OCI-LY7 (cell line): ENCODE data around the gene RPL6. TPM values are rescaled to one million over a fixed set of nuclear protein-coding genes. Genes with fewer than 3 reads are reported as not detected.
A peak's percentile ranks its signal among the peaks of the same experiment; 100 is the strongest.

Experiments
- BruUV-seq: library from RNA; stranded (reverse); fragments of 400-500 nt; replicated peaks from 2 replicates; lab custom pipeline; 2021; lab: Mats Ljungman, UMichigan
- CTCF ChIA-PET: fragments of 300-600 bp; sonication (Branson Sonifier 250); formaldehyde crosslinking; loops from one replicate; lab custom pipeline; 2022; ENCODE audit warnings: antibody characterized with exemption; ENCODE audit not compliant: unreplicated experiment; lab: Charles Lee
- POLR2A ChIA-PET: fragments of 300-600 bp; sonication (Branson Sonifier 250); formaldehyde crosslinking; loops from one replicate; lab custom pipeline; 2022; ENCODE audit warnings: antibody characterized with exemption; lab: Charles Lee
- DNase-seq: peaks from one replicate; pipeline ENCODE4 v3.0.0-alpha.2; 2015; ENCODE audit warnings: low spot score
- H2AFZ ChIP-seq: fragments of 200-600 bp; sonication (generic), shearing (Covaris generic); 2 replicates; pipeline ENCODE4 v1.6.1; 2014; ENCODE audit warnings: mild to moderate bottlenecking, antibody characterized with exemption, low read length, moderate library complexity
- H3K27ac ChIP-seq: fragments of 200-600 bp; sonication (generic); 2 replicates; pipeline ENCODE4 v1.5.1; 2014; ENCODE audit warnings: mixed run types, low read depth, mild to moderate bottlenecking, moderate library complexity, low read length, inconsistent platforms; ENCODE audit not compliant: poor library complexity, severe bottlenecking
- H3K36me3 ChIP-seq: fragments of 200-600 bp; sonication (generic); 2 replicates; pipeline ENCODE4 v1.6.1; 2014; ENCODE audit warnings: mild to moderate bottlenecking, antibody characterized with exemption, low read length, moderate library complexity, mixed read lengths; ENCODE audit not compliant: insufficient read depth
- H3K4me1 ChIP-seq: fragments of 200-600 bp; sonication (generic); 2 replicates; pipeline ENCODE4 v1.5.1; 2014; ENCODE audit warnings: mild to moderate bottlenecking, low read length; ENCODE audit not compliant: insufficient read depth, poor library complexity, severe bottlenecking
- H3K4me2 ChIP-seq: fragments of 200-600 bp; sonication (generic); 2 replicates; pipeline ENCODE4 v1.6.1; 2014; ENCODE audit warnings: mild to moderate bottlenecking, low read length
- H3K4me3 ChIP-seq: fragments of 200-600 bp; sonication (generic); 2 replicates; pipeline ENCODE4 v1.5.1; 2014; ENCODE audit warnings: mild to moderate bottlenecking, low read depth, low read length; ENCODE audit not compliant: poor library complexity, severe bottlenecking
- H3K79me2 ChIP-seq: fragments of 200-600 bp; sonication (generic); 2 replicates; pipeline ENCODE4 v1.6.1; 2016; ENCODE audit warnings: low read depth, mild to moderate bottlenecking, low read length, moderate library complexity, mixed read lengths; ENCODE audit not compliant: insufficient read depth
- H3K9me2 ChIP-seq: fragments of 200-600 bp; sonication (generic); 2 replicates; pipeline ENCODE4 v1.6.1; 2016; ENCODE audit warnings: mild to moderate bottlenecking, low read length, mixed read lengths; ENCODE audit not compliant: insufficient read depth
- H3K9me3 ChIP-seq: fragments of 200-600 bp; sonication (generic); 2 replicates; pipeline ENCODE4 v1.6.1; 2014; ENCODE audit warnings: mild to moderate bottlenecking, mixed run types, low read length, mixed read lengths
- H4K20me1 ChIP-seq: fragments of 200-600 bp; sonication (generic); 2 replicates; pipeline ENCODE4 v1.6.1; 2014; ENCODE audit warnings: mild to moderate bottlenecking, antibody characterized with exemption, low read length, moderate library complexity, mixed read lengths; ENCODE audit not compliant: insufficient read depth
- EZH2phosphoT487 ChIP-seq: fragments of 200-600 bp; sonication (generic); IDR thresholded peaks from 2 replicates; pipeline ENCODE4 v1.6.1; 2018; ENCODE audit warnings: low read depth, borderline replicate concordance, mild to moderate bottlenecking, mixed run types, antibody characterized with exemption, low read length, moderate library complexity, mixed read lengths
- intact Hi-C: fragments of 100-400 bp; cut with micrococcal nuclease; formaldehyde crosslinking; loops from one replicate; pipeline ENCODE4 v1.10.0; 2022; ENCODE audit not compliant: unreplicated experiment
- total RNA-seq, 2 experiments: library from RNA; depleted of rRNA in 1 of 2; stranded (reverse); fragments of >200 nt in 1 of 2; shearing (Covaris generic) in 1 of 2; gene quantifications; 2 replicates each; pipeline ENCODE4 v1.2.3, GENCODE V29; 2014 to 2022
- TF ChIP-seq, protein P1 (sequence below): fragments of 200-600 bp; sonication (generic); conservative IDR thresholded peaks from 2 replicates; pipeline ENCODE4 v1.5.1; 2014; ENCODE audit warnings: mild to moderate bottlenecking, antibody characterized with exemption, low read length, moderate library complexity, mixed read lengths

The RPL6 gene
- total RNA-seq, 2 experiments from 2014 or later = 1,436 to 1,876 TPM

DNA sequence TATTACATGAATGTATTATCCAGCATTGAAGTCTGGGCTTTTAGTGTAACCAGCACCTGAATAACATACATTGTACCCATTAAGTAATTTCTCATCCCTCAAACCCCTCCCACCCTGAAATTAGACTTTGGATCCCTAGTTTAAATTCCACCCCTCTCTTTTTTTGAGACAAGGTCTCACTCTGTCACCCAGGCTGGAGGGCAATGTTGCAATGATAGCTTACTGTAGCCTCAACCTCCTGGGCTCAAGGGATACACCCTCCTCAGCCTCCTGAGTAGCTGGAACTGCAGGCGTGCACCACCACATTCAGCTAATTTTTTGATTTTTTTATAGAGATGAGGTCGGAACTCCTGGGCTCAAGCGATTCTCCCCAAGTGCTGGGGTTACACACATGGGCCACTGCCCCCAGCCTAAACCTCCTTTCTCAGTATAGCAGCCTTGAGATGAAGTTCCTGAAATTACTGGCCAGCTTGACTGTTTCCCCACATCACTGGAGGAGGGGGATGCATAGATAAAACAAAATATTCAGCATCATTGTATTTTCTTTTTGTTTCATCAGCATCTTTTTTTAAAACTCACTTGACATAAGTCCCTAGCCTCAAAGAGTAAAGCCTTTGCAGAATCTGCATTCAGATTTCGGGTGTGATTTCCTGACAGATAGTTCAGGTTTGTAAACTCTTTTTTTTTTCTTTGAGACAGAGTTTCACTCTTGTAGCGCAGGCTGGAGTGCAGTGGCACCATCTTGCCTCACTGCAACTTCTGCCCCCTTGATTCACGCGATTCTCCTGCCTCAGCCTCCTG lies 16.4 kb upstream of the RPL6 start:
- intact Hi-C loops = no loop called here
- POLR2A ChIA-PET = no interaction called here
- Histone ChIP-seq H3K36me3 (peaks cover 56% of the 10 kb centered on the region), H3K9me2 (no peaks in the 10 kb centered on the region), H3K9me3 (no peaks in the 10 kb centered on the region), H4K20me1 (peaks cover 9% of the 10 kb centered on the region; the same call in 1 of the 2 replicates), H3K79me2 (peaks cover 92% of the 10 kb centered on the region), H3K4me2 (no peak overlapping the region), H3K27ac (no peak overlapping the region), H2AFZ (no peak overlapping the region), H3K4me3 (no peak overlapping the region), H3K4me1 (peaks cover 4% of the 10 kb centered on the region)
- no peak for TF ChIP-seq EZH2phosphoT487
- TF ChIP-seq, protein P1, sequence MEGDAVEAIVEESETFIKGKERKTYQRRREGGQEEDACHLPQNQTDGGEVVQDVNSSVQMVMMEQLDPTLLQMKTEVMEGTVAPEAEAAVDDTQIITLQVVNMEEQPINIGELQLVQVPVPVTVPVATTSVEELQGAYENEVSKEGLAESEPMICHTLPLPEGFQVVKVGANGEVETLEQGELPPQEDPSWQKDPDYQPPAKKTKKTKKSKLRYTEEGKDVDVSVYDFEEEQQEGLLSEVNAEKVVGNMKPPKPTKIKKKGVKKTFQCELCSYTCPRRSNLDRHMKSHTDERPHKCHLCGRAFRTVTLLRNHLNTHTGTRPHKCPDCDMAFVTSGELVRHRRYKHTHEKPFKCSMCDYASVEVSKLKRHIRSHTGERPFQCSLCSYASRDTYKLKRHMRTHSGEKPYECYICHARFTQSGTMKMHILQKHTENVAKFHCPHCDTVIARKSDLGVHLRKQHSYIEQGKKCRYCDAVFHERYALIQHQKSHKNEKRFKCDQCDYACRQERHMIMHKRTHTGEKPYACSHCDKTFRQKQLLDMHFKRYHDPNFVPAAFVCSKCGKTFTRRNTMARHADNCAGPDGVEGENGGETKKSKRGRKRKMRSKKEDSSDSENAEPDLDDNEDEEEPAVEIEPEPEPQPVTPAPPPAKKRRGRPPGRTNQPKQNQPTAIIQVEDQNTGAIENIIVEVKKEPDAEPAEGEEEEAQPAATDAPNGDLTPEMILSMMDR = no peak
- CTCF ChIA-PET = interaction anchor here (0.6 kb wide), 1 partner anchor 552 kb away, joined by 4 read pairs; no protein-coding TSS in a partner anchor
- no TSS peak for BruUV-seq
- no peak for DNase-seq

DNA sequence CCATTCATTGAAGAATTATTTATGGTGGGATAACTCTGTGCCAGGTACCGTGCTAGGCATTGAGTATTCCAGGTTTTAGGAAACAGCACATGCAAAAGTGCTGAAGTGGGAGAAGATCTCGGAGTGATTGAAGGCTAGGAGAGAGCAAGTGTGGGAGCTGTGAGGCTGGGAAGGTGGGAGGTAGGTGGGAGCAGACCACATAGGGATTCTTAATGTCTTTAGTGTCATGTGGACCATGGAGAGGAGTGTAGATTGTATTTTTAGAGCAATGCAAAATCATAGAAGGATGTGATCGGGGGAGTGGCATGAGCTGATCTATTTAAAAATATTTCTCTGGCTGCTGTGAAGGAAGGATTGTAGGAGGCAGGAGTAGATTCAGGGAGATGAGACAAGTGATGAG lies 14.7 kb upstream of the RPL6 start:
- Histone ChIP-seq H3K9me3 (no peaks in the 10 kb centered on the region), H3K27ac (no peak overlapping the region), H2AFZ (no peak overlapping the region), H3K4me1 (peaks cover 14% of the 10 kb centered on the region), H3K4me2 (no peak overlapping the region), H3K4me3 (no peak overlapping the region), H3K79me2 (peaks cover 94% of the 10 kb centered on the region), H3K36me3 (peaks cover 41% of the 10 kb centered on the region), H4K20me1 (peaks cover 21% of the 10 kb centered on the region; the same call in 1 of the 2 replicates), H3K9me2 (no peaks in the 10 kb centered on the region)
- ChIA-PET CTCF (no interaction called here), POLR2A (interaction anchor here (0.7 kb wide), 1 partner anchor 1811 kb away, joined by 3 read pairs; no protein-coding TSS in a partner anchor)
- intact Hi-C loops = no loop called here
- DNase-seq = no peak
- no peak for TF ChIP-seq EZH2phosphoT487
- TF ChIP-seq, protein P1 = no peak
- no TSS peak for BruUV-seq

DNA sequence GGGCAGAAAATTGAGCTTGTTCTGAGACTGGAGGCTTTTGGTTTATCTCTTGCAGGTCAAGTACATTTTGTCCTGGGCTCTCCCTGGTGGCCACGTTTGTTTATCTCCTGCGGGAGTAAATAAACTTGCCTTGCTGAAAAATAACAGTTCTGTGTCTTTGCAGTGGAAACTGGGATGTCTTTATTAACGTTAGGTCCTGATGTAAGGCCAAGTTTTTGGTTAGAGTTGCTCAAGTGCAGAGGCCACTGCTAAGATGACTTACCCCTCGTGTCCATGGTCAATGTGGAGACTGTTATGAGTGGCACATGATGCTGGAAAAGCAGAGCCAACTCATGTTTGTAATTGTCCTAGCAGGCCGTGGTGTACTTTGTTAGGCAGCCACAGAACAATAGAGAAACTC lies 13.1 kb upstream of the RPL6 start:
- CTCF ChIA-PET = no interaction called here
- H3K27ac ChIP-seq = no peak overlapping the region
- peaks cover 21% of the 10 kb centered on the region; the same call in 1 of the 2 replicates for H4K20me1 ChIP-seq
- H3K4me3 ChIP-seq = no peak overlapping the region
- TF ChIP-seq EZH2phosphoT487 = no peak
- TF ChIP-seq, protein P1 = no peak
- no peaks in the 10 kb centered on the region for H3K9me2 ChIP-seq
- no peak overlapping the region for H2AFZ ChIP-seq
- peaks cover 83% of the 10 kb centered on the region for H3K79me2 ChIP-seq
- no peaks in the 10 kb centered on the region for H3K9me3 ChIP-seq
- peaks cover 29% of the 10 kb centered on the region for H3K36me3 ChIP-seq
- intact Hi-C loops = no loop called here
- H3K4me2 ChIP-seq = peak overlapping the region; percentile 12; the same call in 1 of the 2 replicates
- peaks cover 14% of the 10 kb centered on the region for H3K4me1 ChIP-seq
- no TSS peak for BruUV-seq
- POLR2A ChIA-PET = interaction anchor here (0.6 to 0.8 kb wide), 2 partner anchors 18 to 1235 kb away, joined by 3 to 4 read pairs; no protein-coding TSS in a partner anchor
- DNase-seq = no peak
